Activated effector memory CD4-positive, alpha-beta T cell treated with Interleukin-2 at 50 U/mL for 16 hours (primary cell): Measurements from ENCODE around the gene REG3A.

ENCODE experiments used
- DNase-seq: peaks from one replicate; pipeline ENCODE4 v3.0.0-alpha.2; 2020

REG3A gene

DNA sequence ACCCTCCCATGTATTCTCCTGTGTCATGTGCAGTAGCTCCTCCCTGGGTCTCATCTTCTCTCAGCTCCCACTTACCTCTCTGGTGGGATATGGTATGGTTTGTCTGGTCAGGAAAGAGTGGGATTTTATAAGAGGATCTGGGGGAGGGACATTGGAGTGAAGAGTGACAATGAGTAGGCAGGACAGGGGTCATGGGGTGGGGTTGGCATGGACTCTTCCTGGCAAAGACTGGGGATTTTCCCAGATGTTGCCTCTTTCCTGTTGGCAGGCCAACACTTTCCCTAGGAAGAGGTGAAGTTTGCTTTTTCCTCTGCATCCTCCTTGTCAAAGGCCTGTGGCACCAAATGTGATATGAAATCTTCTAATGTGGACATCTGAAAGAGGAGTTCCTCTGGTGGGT, at the start of gene REG3A:
Gene REG3A, minus strand, starts transcription at position 101 of the 400 bp plus-strand sequence. CDS start 348 bp downstream, outside the sequence.
- DNase-seq, result no peak

DNA sequence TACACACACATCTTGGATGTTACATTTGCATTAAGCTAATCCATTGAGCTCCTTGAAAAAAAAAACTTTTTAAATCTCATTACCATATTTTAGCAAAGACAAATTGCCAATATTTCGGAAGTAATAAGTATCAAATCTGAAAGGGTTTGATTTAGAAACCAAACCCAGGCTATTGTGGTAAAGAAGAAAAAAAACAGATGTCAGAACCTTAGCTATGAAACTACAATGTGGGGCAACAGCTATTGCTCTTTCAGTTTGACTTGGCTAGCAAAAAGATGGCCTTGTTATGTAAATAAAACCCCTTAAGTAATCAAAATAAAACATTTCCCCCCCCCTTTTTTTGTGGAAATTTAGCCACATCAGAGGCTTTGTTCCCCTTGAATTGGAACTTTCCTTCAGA, 41.2 kb upstream of the REG3A start:
- DNase-seq, result no peak

DNA sequence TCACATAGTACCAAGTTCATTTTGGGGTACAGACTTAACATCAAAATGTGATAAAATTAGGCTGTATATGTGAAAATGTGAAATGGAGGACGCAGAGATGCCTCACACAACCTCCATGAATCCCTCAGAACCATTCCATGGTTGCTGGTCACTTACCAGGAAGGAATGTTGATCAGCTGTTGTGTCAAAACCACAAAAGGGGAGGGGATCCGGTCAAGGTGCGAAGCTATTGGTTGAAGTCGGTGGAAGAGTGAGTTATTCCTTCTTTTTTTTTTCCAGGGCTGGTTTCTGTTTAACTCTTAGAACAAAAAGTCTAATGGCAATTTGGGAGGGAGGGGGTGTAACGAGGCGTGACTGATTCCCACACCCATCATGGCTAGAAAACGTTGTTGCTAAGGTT, 32.3 kb upstream of the REG3A start:
- DNase-seq, result no peak

DNA sequence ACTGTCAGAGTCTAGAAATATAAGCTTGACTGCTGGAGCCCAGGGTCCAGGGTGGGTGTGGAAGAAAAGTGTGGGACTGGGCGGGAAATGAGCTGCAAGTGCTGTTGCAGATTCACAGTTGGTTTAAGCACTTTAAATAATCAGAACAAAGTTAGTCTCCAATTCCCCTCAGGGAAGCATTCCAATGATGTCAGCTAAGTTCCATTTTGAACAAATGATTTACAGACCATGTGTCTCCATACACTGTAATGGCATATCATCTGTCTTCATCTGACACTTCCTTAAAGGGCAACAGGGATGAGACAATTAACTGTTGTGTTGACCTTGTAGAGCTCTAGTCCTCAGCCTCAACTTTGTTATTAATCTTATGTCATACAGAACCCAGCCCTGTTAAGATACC, 31.5 kb upstream of the REG3A start:
- no peak for DNase-seq

DNA sequence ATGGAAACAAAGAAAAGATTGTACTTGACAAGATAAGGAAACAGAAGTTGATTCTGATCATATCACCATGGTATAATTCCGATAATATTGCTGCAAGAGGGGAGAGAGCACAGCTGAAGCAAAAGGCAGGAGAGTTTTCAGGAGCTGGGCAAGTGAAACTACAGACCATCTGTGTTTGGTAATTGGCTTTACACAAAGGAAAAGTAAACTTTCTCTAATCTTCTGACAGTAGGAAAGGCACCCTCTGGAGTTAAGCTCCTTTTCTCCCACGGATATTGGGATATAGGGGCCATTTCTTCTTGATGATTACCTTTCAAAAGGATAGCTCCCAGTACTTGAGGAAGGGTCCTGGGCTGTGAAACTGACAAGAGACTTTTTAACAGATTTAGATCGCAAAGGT, 29.9 kb upstream of the REG3A start:
- DNase-seq, result no peak

GRCh38 chr2:79181617-79182016, 22.1 kb upstream of the REG3A start:
- DNase-seq, result no peak

GRCh38 chr2:79180092-79180491, 20.5 kb upstream of the REG3A start:
- no peak for DNase-seq

DNA sequence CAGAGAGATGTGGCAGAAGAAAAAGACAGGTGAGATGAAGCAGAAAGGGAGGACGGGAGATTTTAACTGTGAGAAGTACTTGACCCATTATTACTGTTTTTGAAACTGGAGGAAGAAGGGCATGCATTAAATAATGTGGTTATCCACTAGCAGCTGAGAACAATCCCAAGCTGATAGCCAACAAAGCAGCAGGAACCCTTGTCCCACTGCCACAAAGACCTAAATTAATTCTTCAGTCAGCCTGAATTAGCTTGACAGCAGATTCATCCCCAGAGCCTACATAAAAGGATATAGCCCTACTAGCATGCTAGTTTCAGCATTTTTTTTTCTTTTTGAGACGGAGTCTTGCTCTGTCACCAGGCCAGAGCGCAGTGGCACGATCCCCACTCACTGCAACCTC, 19.5 kb upstream of the REG3A start:
- DNase-seq, result no peak

- DNase-seq, result no peak
Measured at GRCh38 chr2:79178076-79178674, 18.6 kb upstream of the REG3A start.

DNA sequence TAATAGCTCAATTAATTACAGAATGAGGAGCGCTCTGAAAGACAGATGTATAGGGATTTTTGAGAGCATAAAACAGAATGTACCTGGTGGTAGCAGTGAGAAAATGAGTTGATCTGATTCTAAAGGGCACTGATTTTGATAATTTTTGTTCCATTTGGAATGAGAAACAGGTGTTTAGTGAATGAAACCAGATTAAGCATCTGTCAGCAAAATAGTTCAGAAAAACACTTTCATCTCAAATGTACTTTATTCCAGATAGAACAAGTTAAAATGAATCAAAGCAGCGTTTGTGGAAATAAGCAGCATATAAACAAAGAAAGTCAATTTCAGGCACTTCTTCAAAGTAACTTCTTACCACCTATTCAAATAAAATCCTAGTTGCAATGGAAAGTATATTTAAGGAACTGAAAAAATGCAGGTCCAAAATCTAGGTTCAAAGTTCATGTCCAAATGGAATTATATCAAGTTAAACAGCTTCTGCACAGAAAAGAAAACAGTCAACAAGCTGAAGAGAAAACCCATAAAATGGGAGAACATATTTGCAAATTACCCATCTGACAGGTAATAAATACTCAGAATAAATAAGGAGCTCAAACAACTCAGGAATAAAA, 11.9 kb upstream of the REG3A start:
- DNase-seq, result no peak

DNA sequence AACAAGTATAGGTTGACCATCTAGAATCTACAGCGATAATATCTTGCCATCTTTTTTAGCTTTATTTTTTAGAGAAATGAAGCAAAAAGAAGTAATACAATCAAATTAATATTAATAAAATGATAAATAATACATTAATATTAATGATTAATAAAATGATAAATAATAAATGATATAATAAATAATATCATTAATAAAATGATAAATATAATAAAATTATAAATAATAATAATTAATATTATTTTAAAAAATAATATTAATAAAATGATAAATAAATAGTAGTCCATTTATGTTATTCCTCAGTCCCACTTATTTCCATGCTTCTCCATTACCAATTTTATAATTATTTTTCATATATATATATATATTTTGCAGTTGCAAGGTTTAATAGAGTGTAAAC, 3.2 kb upstream of the REG3A start:
- no peak for DNase-seq

DNA sequence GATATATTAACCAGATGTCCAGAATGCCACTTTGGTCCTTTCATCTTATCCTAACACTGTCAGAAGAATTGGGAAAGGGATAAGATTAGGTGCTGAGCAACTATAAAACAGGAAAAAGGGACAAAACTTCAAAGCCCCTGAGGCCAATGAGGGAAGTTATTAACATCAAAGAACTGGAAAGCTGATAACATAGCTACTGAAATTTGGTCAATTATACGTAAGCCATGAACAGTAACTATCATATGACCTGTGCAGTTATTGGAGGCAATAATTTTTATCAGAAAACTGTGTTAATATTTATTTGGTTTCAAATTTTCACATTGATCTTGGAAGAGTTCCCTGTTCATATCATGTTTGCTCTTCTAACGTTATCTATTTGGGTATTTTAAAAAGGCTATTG, 2.6 kb upstream of the REG3A start:
- DNase-seq, result no peak

GRCh38 chr2:79159030-79159429, 523 bp downstream of the REG3A start:
- no peak for DNase-seq

DNA sequence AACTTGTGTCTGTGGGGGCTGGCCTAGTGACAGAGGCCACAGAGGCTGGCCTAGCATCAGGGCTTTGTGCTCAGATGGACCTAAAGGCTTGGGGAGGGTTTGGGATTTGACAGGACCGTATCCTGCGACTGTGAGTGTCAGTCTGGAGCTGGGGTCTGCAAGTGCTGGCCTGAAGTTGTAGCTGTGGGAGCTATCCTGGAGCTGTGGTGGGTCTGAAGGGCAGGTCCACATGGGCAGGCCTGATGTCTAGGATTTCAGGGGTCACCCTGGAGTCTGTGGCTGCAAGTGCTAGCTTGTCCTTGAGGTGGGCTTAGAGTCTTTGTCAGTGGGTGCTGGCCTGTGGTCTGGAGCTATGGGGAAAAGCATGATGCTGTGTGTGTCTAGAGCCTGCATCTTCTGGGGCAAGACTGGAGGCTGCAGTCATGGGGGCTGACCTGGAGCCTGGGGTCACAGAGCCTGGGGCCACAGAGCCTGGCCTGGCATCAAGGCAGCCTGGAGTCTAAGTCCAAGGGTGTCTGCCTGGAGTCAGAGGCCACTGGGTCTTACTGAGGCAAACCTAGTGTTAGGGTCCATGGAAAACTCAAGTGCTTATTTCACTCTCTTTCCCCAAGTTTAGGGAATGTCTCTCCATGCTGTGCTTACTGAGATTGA, 3.6 kb downstream of the REG3A start:
- DNase-seq, result no peak

DNA sequence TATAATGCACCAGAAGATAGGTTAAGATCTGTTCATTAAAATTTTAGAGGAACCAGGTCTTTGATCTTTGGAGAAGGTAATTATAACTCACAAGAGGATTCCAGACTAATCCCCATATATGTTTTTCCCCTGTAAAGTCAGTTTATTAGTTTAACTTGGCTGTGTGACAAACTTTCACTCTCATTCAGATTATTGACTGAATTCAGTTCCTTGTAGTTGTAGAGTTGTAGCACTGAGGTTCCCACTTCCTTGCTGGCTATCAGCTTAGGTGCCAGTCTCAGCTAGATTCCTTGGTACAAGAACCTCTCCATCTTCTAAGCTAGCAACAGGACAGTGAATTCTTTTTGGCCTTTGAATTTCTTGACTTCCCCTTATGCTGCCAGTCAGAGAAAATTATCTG, 20.1 kb downstream of the REG3A start:
- DNase-seq, result no peak

DNA sequence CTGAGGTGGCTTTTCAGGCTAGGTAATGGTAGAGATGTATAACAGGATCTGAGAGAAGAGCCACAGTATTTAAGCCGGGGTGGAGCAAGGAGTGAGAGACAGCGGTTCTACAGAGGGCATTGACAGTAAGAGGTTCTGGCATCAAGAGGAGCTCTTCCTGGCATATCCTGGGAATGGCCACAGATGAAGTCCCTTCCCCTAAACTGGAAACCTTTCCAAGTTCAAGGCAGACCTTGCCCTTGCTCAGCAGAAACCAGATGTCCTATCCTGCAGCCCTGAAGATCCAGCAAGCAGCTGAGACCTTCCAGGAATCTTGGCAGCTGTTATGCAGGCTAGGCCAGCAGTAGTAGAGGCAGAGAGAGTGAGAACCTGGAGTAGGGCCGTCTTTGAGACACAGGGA, 21.2 kb downstream of the REG3A start:
- DNase-seq, result no peak

DNA sequence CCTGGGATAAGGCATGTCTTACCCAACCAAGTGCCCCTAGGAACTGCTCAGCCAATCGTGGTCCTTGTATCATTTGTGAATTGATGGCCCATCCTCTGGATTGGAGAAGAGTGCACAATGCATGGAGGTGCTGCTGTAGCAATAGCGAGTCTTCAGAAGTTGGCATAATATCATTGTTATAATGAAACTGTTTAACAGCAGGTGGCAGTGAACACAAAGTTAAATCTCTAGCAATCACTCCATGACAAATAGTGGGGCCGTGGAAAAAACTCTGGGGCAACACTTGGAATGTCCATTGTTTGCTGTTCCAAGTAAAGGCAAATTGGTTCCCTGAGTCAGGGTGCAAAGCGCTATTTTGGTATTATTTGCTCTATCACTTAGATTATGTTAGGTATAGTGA, 27.9 kb downstream of the REG3A start:
- no peak for DNase-seq

DNA sequence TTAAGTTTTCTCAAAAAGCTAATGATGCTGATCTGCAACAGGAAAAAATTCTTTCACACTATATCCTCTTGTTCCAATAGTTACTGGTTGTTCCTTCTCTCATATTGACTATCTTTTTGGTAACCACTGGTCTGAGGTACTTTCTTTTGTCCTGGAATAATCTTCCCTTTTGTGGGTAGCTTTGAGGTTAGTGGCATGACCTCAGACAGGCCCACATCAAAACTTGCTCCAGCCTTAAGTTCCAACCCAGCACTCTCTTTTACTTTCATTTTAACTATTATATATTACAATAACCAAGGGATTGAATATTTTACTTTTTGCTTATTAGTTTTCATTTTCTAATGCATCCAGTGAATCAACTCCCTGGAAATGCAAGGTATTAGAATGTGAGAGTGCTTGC, 29.7 kb downstream of the REG3A start:
- DNase-seq, result no peak

DNA sequence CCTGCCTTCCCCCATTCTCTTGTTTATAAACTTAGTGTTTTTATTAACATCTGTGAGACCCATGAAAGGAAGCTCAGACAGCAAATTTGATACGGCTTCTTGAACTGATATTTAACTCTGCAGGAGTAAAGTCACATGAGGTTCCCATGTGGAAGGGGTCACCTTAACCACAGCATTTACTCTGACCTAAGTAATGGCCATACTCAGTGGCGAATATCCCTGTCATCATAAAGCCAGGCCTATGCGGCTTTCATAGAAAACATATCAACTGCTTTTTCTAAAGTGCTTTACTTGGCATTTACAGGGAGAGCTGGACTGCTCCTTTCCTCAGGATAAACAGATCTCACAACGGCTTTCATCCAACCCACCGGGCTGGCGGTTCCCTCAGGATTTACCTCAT, 30.3 kb downstream of the REG3A start:
- DNase-seq, result no peak

DNA sequence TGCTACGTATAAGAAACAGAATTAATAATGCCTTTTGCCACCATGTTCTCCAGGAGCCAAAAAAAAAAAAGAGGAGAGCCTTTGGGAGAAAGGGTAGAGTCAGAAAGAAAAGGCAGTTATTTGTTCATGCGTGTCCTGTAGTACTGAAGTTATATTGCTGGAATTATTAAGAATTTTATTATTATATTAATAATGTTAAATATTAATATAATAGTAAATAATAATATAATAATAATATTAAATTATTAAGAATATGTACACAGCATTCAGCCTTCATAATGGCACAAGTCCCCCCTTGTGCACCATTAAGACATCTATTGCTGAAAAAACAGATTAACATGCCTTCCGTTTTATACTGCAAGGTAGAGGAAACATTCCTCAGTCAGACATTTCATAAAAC, 31.1 kb downstream of the REG3A start:
- DNase-seq, result no peak

DNA sequence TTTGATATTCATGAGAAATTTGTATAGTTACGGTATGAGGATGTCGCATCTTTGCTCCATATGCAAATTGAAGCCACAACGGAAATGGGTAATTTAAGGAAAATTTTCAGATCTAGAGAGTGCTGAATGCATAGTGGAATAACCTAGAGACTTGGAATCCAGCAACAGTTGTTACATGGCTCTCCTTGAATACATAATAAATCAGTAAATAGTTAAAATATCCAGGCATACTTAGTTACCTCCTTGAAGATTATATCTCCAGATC, 33.9 kb downstream of the REG3A start:
- DNase-seq, result no peak

GRCh38 chr2:79124907-79125720, 34.4 kb downstream of the REG3A start:
- no peak for DNase-seq

DNA sequence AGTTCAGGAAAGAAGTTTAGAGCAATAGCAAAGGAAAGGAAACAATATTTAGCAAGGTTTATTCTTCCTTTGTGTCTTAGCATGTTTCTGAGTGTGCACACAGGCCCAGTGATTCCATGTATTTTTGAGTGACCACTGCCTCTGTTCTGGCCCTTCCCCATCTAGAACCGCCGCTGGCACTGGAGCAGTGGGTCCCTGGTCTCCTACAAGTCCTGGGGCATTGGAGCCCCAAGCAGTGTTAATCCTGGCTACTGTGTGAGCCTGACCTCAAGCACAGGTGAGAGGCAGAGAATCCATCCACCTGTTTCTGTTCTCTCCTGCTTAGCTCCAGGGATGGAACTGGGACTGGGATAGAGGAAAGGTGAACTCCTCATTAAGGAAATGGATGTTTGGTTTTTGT, 36.9 kb downstream of the REG3A start:
- DNase-seq, result no peak

GRCh38 chr2:79120194-79120713, 39.3 kb downstream of the REG3A start, which contains the start of gene REG1A:
TSS of gene REG1A (plus strand) at chr2:79120488. CDS start at chr2:79120862, 374 bp downstream.
- DNase-seq, result no peak
